Astrocyte (in vitro differentiated cells and primary cell): Measurements from ENCODE around the gene ZNF75A.

ENCODE experiments used
- EZH2 ChIP-seq: IDR thresholded peaks from 2 replicates; pipeline ENCODE4 v1.6.1; 2012; ENCODE audit warnings: mild to moderate bottlenecking, low read length, inconsistent platforms; ENCODE audit not compliant: insufficient read depth
- TF ChIP-seq, protein P1 (sequence below): IDR thresholded peaks from 2 replicates; pipeline ENCODE4 v1.5.1; 2011; ENCODE audit warnings: low read depth, mild to moderate bottlenecking, inconsistent platforms, low read length, moderate library complexity; ENCODE audit not compliant: insufficient read depth

DNA sequence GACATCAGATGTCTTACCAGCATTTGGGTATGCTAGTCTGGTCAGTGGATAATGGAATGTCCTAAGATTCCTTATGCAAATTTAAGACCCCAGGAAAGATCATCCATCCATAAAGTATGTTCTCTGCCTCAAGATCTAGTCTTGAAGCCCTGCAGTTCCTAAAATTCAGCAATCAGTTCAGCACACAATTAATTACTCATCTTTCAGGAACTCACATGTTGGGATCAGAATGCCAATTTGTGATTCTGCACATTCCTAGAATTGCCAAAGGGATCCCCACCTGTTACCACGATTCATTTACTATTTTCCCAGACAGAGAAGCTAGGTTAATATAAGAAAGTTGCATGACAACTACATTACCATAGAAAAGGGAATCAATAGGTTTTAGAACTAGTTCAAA lies 53.6 kb downstream of the ZNF75A start:
- TF ChIP-seq, protein P1, sequence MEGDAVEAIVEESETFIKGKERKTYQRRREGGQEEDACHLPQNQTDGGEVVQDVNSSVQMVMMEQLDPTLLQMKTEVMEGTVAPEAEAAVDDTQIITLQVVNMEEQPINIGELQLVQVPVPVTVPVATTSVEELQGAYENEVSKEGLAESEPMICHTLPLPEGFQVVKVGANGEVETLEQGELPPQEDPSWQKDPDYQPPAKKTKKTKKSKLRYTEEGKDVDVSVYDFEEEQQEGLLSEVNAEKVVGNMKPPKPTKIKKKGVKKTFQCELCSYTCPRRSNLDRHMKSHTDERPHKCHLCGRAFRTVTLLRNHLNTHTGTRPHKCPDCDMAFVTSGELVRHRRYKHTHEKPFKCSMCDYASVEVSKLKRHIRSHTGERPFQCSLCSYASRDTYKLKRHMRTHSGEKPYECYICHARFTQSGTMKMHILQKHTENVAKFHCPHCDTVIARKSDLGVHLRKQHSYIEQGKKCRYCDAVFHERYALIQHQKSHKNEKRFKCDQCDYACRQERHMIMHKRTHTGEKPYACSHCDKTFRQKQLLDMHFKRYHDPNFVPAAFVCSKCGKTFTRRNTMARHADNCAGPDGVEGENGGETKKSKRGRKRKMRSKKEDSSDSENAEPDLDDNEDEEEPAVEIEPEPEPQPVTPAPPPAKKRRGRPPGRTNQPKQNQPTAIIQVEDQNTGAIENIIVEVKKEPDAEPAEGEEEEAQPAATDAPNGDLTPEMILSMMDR: no peak
- TF ChIP-seq EZH2: no peak
